Naive thymus-derived CD8-positive, alpha-beta T cell (primary cell): ENCODE measurements around the gene CTBP2. TPM values are rescaled to one million over a fixed set of nuclear protein-coding genes. Genes with fewer than 3 reads are reported as not detected.

Source experiments
- ATAC-seq, 2 donors: fragments of 150-1000 bp; cut with Tn5 transposase in 1 of 2; sonication (Bioruptor Pico), chemical (Tn5 transposase) in 1 of 2; 1 replicate in 1 of 2; 2 replicates in 1 of 2; pipeline ENCODE4 v1.10.0; 2021; ENCODE audit warnings: mild to moderate bottlenecking in 2 of 2, moderate library complexity in 2 of 2
- POLR2A ChIA-PET: fragments of 350-600 bp; sonication (Branson Sonifier 250); formaldehyde crosslinking; loops from one replicate; lab custom pipeline; 2021; ENCODE audit warnings: antibody characterized with exemption; lab: Charles Lee
- DNase-seq, 10 donors: peaks; one replicate each; pipeline versions ENCODE4 v3.0.0 to v3.0.0-alpha.2; 2020 to 2022
- H3K27ac Mint-ChIP-seq, 10 donors: one replicate each; pipeline ENCODE4 v1.8.0; 2020 to 2022; ENCODE audit warnings: mild to moderate bottlenecking in 10 of 10, mixed read lengths in 10 of 10, moderate library complexity in 4 of 10, inconsistent platforms in 1 of 10
- H3K27me3 Mint-ChIP-seq, 5 donors: one replicate each; pipeline ENCODE4 v1.8.0; 2021 to 2022; ENCODE audit warnings: mixed read lengths in 5 of 5
- H3K36me3 Mint-ChIP-seq, 3 donors: one replicate each; pipeline ENCODE4 v1.8.0; 2020 to 2022; ENCODE audit warnings: mixed read lengths in 3 of 3, mild to moderate bottlenecking in 2 of 3, inconsistent platforms in 1 of 3
- H3K4me1 Mint-ChIP-seq, 4 donors: one replicate each; pipeline ENCODE4 v1.8.0; 2021 to 2022; ENCODE audit warnings: mixed read lengths in 4 of 4
- H3K4me3 Mint-ChIP-seq, 10 donors: one replicate each; pipeline ENCODE4 v1.8.0; 2020 to 2022; ENCODE audit warnings: mild to moderate bottlenecking in 10 of 10, mixed read lengths in 10 of 10, moderate library complexity in 6 of 10, inconsistent platforms in 1 of 10
- H3K9me3 Mint-ChIP-seq, 9 donors: one replicate each; pipeline ENCODE4 v1.8.0; 2020 to 2022; ENCODE audit warnings: mixed read lengths in 9 of 9, mild to moderate bottlenecking in 3 of 9, inconsistent platforms in 1 of 9, moderate library complexity in 1 of 9
- polyA plus RNA-seq, 3 donors: library from polyadenylated mRNA; unstranded; fragments of 300-500 nt; fragmentation: Illumina TruSeq; gene quantifications; one replicate each; pipeline ENCODE4 v1.2.3, GENCODE V29; 2021
- total RNA-seq, 8 experiments: library from RNA in 2 of 8; stranded (reverse) in 2 of 8; gene quantifications; one replicate each; pipeline ENCODE4 v1.2.3 and lab custom pipeline; 2021 to 2026

CTBP2 gene
- total and polyA plus RNA-seq, 5 experiments from 2014 or later: 0.05 to 3.1 (median 0.42) TPM

GRCh38 chr10:125080984-125081383 lies 79.4 kb downstream of the CTBP2 start:
- H3K27me3 Mint-ChIP-seq: peaks cover 0 to 12% (median 0%) of the 10 kb centered on the region in 5 donors
- POLR2A ChIA-PET: no interaction called here
- DNase-seq (no peak), ATAC-seq (no peak)
- H3K4me1 Mint-ChIP-seq: no peaks in the 10 kb centered on the region
- no peak overlapping the region for H3K27ac Mint-ChIP-seq
- no peak overlapping the region for H3K4me3 Mint-ChIP-seq
- H3K36me3 Mint-ChIP-seq: no peaks in the 10 kb centered on the region
- H3K9me3 Mint-ChIP-seq: no peaks in the 10 kb centered on the region

DNA sequence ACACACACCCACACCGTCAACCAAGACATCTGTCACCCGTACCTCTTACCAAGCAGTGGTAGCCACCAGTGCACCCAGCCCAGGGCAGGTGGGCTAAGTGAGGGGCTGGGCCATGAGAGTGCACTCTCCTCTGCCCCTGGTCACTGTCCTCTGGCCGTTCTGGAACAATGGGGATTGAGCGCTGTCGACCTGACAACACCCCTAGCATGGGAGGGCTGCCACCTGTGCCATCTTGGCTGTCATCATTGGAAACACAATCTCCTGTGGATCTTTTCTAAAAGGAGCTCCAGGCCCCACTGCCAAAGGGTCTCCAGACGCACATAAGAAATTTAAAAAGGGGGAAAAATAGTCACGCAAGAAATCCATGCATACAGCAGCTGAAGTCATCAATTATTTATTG lies 80.1 kb downstream of the CTBP2 start:
- Mint-ChIP-seq H3K27ac (no peak overlapping the region), H3K9me3 (no peaks in the 10 kb centered on the region), H3K4me1 (no peaks in the 10 kb centered on the region), H3K4me3 (no peak overlapping the region), H3K27me3 (peaks cover 0 to 13% (median 0%) of the 10 kb centered on the region in 5 donors), H3K36me3 (no peaks in the 10 kb centered on the region)
- DNase-seq (peak in 1 of 10 donors; percentile 48), ATAC-seq (no peak)
- POLR2A ChIA-PET: no interaction called here

GRCh38 chr10:125079091-125079600 lies 81.2 kb downstream of the CTBP2 start:
- POLR2A ChIA-PET: interaction anchor here (0.6 kb wide), 1 partner anchor 150 kb away, joined by 3 read pairs; no protein-coding TSS in a partner anchor
- peak in 1 of 10 donors; percentile 15 for DNase-seq
- no peak for ATAC-seq

DNA sequence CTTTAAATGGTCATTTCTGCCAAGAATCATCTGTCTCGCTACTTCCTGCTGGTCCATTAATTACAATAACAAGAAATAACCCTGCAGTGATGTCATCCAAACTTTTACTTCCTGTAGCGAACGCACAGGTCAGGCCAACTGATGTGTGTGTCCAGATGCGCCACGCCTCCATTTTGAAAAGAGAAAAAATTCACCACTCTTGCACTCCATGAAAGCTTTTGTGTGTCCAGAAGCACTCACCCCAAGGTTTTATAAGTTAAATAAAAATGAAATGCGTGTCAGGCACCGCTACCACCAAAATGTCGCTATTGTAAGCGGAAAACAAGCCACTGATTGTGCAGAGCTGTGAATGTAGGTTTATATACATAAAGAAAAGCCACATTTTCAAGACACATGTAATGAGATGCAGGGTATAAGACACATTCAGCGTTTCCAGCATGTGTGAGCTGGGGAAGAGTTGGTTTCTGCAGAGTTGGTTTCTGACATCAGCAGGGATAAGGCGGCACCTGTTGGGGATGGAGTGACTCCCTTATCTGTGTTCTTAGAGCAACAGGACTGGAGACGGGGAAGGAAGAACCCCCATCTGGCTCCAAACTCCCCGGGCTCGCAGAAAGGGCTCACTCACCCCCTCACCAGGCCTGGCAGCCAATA lies 83.3 kb downstream of the CTBP2 start:
- Mint-ChIP-seq H3K27ac (no peak overlapping the region), H3K9me3 (no peaks in the 10 kb centered on the region), H3K4me3 (no peak overlapping the region), H3K27me3 (peaks cover 0 to 6% (median 0%) of the 10 kb centered on the region in 5 donors), H3K36me3 (no peaks in the 10 kb centered on the region), H3K4me1 (no peaks in the 10 kb centered on the region)
- DNase-seq (peak in 1 of 10 donors; percentile 23), ATAC-seq (no peak)
- POLR2A ChIA-PET: no interaction called here

More at GRCh38 chr10:125079091-125079600, 81.2 kb downstream of the CTBP2 start:
- Mint-ChIP-seq H3K4me3 (no peak overlapping the region), H3K4me1 (no peaks in the 10 kb centered on the region), H3K36me3 (no peaks in the 10 kb centered on the region), H3K27me3 (peaks cover 0 to 10% (median 0%) of the 10 kb centered on the region in 5 donors), H3K27ac (no peak overlapping the region), H3K9me3 (no peaks in the 10 kb centered on the region)

- peaks cover 0 to 6% (median 0%) of the 10 kb centered on the region in 5 donors for H3K27me3 Mint-ChIP-seq
- no peak overlapping the region for H3K27ac Mint-ChIP-seq
- H3K4me1 Mint-ChIP-seq: no peaks in the 10 kb centered on the region
- ATAC-seq: no peak
- POLR2A ChIA-PET: no interaction called here
- no peak for DNase-seq
- no peaks in the 10 kb centered on the region for H3K9me3 Mint-ChIP-seq
- no peaks in the 10 kb centered on the region for H3K36me3 Mint-ChIP-seq
- H3K4me3 Mint-ChIP-seq: no peak overlapping the region
Measured at GRCh38 chr10:125076121-125076825, 84.1 kb downstream of the CTBP2 start.

GRCh38 chr10:125073996-125074395 lies 86.4 kb downstream of the CTBP2 start:
- no peaks in the 10 kb centered on the region for H3K4me1 Mint-ChIP-seq
- H3K27me3 Mint-ChIP-seq: peaks cover 0 to 6% (median 0%) of the 10 kb centered on the region in 5 donors
- no peak for ATAC-seq
- H3K27ac Mint-ChIP-seq: no peak overlapping the region
- no peak overlapping the region for H3K4me3 Mint-ChIP-seq
- no peak for DNase-seq
- no peaks in the 10 kb centered on the region for H3K36me3 Mint-ChIP-seq
- POLR2A ChIA-PET: no interaction called here
- no peaks in the 10 kb centered on the region for H3K9me3 Mint-ChIP-seq

- Mint-ChIP-seq H3K36me3 (no peaks in the 10 kb centered on the region), H3K9me3 (no peaks in the 10 kb centered on the region), H3K4me3 (no peak overlapping the region), H3K27me3 (peaks cover 0 to 6% (median 0%) of the 10 kb centered on the region in 5 donors), H3K4me1 (peaks cover 0 to 3% (median 0%) of the 10 kb centered on the region in 4 donors), H3K27ac (peak overlapping the region in 1 of 10 donors; percentile 4)
- no peak for ATAC-seq
- POLR2A ChIA-PET: no interaction called here
- no peak for DNase-seq
Measured at GRCh38 chr10:125072794-125073193, 87.6 kb downstream of the CTBP2 start.

DNA sequence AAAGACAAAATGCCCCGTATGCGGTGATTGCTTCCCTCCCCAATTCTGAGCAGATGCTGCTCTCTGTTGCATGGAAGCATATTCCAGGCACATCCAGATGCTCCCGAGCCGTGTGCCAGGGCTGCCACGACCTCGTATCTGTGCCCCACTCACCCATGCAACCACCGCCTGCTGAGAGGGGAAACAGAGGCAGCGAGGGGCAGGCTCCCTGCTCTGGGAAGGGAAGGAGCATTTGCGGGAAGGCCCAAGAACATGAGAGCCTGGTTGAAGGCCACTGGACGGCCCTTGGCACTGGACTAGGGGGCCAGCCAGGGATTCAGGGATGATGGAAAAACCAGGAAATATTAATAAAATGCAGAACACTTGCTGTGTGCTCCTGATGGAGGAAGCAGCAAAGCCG lies 89.4 kb downstream of the CTBP2 start:
- H3K4me1 Mint-ChIP-seq: peaks cover 0 to 17% (median 0%) of the 10 kb centered on the region in 4 donors
- H3K27me3 Mint-ChIP-seq: peaks cover 0 to 5% (median 0%) of the 10 kb centered on the region in 5 donors
- no peaks in the 10 kb centered on the region for H3K9me3 Mint-ChIP-seq
- H3K27ac Mint-ChIP-seq: no peak overlapping the region
- POLR2A ChIA-PET: no interaction called here
- H3K36me3 Mint-ChIP-seq: no peaks in the 10 kb centered on the region
- no peak for ATAC-seq
- H3K4me3 Mint-ChIP-seq: no peak overlapping the region
- peak in 1 of 10 donors; percentile 8 for DNase-seq

DNA sequence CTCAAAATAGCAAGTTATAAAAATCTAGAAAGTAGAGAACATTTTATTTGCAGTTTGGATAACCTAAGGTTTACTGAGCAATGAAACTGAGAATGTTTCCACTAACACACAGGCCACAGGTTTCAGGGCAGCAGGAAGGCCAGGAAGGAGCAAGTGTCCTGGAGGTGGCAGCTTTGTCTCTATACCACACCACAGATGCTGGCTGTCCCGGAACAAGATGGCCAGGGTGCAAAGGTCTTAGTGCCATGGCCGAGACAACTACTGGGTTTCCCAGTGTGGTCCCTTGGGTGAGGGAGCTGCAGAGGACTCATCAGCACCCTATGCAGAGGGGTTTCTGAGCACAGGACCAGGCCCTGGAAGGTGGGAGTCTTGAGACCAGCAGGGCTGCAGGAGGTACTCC lies 92.0 kb downstream of the CTBP2 start:
- Mint-ChIP-seq H3K4me3 (no peak overlapping the region), H3K27ac (no peak overlapping the region), H3K4me1 (peaks cover 12 to 43% (median 15%) of the 10 kb centered on the region in 4 donors), H3K36me3 (no peaks in the 10 kb centered on the region), H3K27me3 (peaks cover 0 to 3% (median 0%) of the 10 kb centered on the region in 5 donors), H3K9me3 (no peaks in the 10 kb centered on the region)
- no peak for ATAC-seq
- peak in 1 of 10 donors; percentile 11 for DNase-seq
- POLR2A ChIA-PET: no interaction called here

DNA sequence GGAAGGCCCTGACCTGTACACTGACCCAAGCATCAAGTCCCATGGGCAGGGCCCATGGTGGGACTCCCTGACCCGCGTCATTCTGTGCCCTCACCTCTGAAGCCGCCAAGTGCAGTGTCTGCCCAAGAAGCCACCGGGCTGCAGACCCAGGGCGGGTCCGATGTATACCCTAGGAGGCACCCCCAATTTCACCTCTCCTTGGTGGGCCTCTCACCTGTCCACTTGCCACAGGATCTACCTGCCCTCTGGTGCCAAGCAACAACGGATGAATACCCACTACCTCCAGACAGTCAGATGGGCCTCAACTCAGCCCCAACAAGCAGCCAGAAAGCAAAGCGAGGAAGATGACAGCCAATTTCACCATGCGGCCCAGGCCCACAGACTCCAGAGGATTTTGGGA lies 92.6 kb downstream of the CTBP2 start:
- DNase-seq (peak in 1 of 10 donors; percentile 41), ATAC-seq (no peak)
- peak overlapping the region in 1 of 10 donors; percentile 2 for H3K27ac Mint-ChIP-seq
- H3K9me3 Mint-ChIP-seq: no peaks in the 10 kb centered on the region
- no peaks in the 10 kb centered on the region for H3K36me3 Mint-ChIP-seq
- POLR2A ChIA-PET: no interaction called here
- peaks cover 12 to 49% (median 16%) of the 10 kb centered on the region in 4 donors for H3K4me1 Mint-ChIP-seq
- no peak overlapping the region for H3K4me3 Mint-ChIP-seq
- H3K27me3 Mint-ChIP-seq: peaks cover 0 to 2% (median 0%) of the 10 kb centered on the region in 5 donors

DNA sequence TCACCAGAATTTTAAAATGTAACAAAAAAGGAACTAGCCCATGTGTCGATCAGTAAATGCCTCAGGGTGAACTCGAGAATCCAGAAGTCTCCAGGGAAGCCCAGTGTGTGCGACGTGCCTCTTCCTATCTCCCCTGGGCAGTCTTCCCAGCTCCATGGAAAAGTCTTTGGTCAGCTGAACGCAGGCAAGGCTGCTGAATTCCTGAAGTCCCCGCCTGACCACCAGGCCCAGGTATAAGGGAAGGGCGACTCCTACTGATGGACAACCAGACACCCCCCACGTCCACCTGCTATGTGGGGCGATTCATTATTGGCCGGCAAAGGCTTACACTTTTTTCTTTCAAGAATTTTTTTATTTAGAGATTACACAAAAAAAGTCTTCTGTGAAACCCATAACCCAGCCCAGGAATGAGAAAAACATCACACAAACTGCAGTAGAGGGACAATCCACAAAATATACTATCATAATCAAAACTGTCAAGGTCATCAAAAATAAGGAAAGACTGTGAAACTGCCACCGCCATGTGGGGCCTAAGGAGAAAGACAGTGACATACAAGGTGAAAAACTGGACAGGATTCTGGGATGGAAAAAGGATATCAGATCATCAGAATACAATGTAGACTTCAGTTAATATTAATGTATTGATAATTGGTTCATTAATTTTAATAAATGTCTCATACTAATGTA lies 93.5 kb downstream of the CTBP2 start:
- peak in 1 of 10 donors; percentile 19 for DNase-seq
- ATAC-seq: no peak
- Mint-ChIP-seq H3K27me3 (peaks cover 0 to 2% (median 0%) of the 10 kb centered on the region in 5 donors), H3K9me3 (no peaks in the 10 kb centered on the region), H3K4me1 (peaks cover 12 to 56% (median 16%) of the 10 kb centered on the region in 4 donors), H3K27ac (no peak overlapping the region), H3K4me3 (no peak overlapping the region), H3K36me3 (no peaks in the 10 kb centered on the region)
- POLR2A ChIA-PET: interaction anchor here (0.6 kb wide), 1 partner anchor 1906 kb away, joined by 3 read pairs; no protein-coding TSS in a partner anchor

- peaks cover 0 to 5% (median 2%) of the 10 kb centered on the region in 5 donors for H3K27me3 Mint-ChIP-seq
- H3K4me3 Mint-ChIP-seq: peak overlapping the region in 7 of 10 donors; percentile 17 to 46 (median 36)
- H3K9me3 Mint-ChIP-seq: no peaks in the 10 kb centered on the region
- H3K4me1 Mint-ChIP-seq: peaks cover 14 to 72% (median 16%) of the 10 kb centered on the region in 4 donors
- peak overlapping the region in 8 of 10 donors; percentile 38 to 78 (median 59) for H3K27ac Mint-ChIP-seq
- ATAC-seq (peak; percentile 35 to 42), DNase-seq (no peak)
- POLR2A ChIA-PET: no interaction called here
- no peaks in the 10 kb centered on the region for H3K36me3 Mint-ChIP-seq
Measured at GRCh38 chr10:125064681-125065492, 95.5 kb downstream of the CTBP2 start.
